GM12892 (cell line): Measurements from ENCODE around the gene AP2B1.

Experiments
- DNase-seq: peaks from one replicate; pipeline ENCODE4 v3.0.0; 2011; ENCODE audit not compliant: insufficient read length
- FAIRE-seq: peaks from 2 replicates; lab custom pipeline; 2011; peaks lifted over from hg19 to GRCh38; lab: Jason Lieb, UNC
- POLR2A ChIP-seq: IDR thresholded peaks from 2 replicates; pipeline ENCODE4 v1.6.1; 2011; ENCODE audit warnings: low read depth, low read length, control low read depth
- POLR2AphosphoS5 ChIP-seq: IDR thresholded peaks from 2 replicates; pipeline ENCODE4 v1.6.1; 2011; ENCODE audit warnings: low read depth, low read length, control low read depth
- TAF1 ChIP-seq: IDR thresholded peaks from 2 replicates; pipeline ENCODE4 v1.6.1; 2011; ENCODE audit warnings: low read depth, mild to moderate bottlenecking, control low read depth, low read length, borderline replicate concordance

AP2B1 gene

GRCh38 chr17:35774499-35774898 lies 187.4 kb downstream of the AP2B1 start:
- FAIRE-seq (no peak), DNase-seq (no peak)
- TF ChIP-seq POLR2AphosphoS5 = no peak
- TF ChIP-seq POLR2A = no peak
- TF ChIP-seq TAF1 = no peak

GRCh38 chr17:35775039-35775438 lies 187.9 kb downstream of the AP2B1 start:
- TF ChIP-seq POLR2A (no peak), POLR2AphosphoS5 (no peak), TAF1 (no peak)
- DNase-seq = no peak
- FAIRE-seq = no peak

- FAIRE-seq (no peak), DNase-seq (no peak)
- TF ChIP-seq POLR2A (no peak), TAF1 (no peak)
These were observed 188.5 kb downstream of the AP2B1 start for GRCh38 chr17:35775583-35775982.
